Neural crest cell (in vitro differentiated cells): Measurements from ENCODE around the gene KRT12. TPM values are rescaled to one million over a fixed set of nuclear protein-coding genes. Genes with fewer than 3 reads are reported as not detected.

Experiments used
- DNase-seq: peaks from one replicate; pipeline ENCODE4 v3.0.0; 2021; ENCODE audit warnings: low read depth, mixed read lengths, low spot score
- H3K27ac Mint-ChIP-seq: one replicate; pipeline ENCODE4 v1.8.0; 2021; ENCODE audit warnings: mild to moderate bottlenecking, mixed read lengths; ENCODE audit not compliant: unreplicated experiment
- H3K27me3 Mint-ChIP-seq: 2 replicates; pipeline ENCODE4 v1.8.0; 2021; ENCODE audit warnings: low read depth, mild to moderate bottlenecking, mixed read lengths
- H3K36me3 Mint-ChIP-seq: 2 replicates; pipeline ENCODE4 v1.8.0; 2021; ENCODE audit warnings: low read depth, mild to moderate bottlenecking, mixed read lengths
- H3K4me1 Mint-ChIP-seq: 2 replicates; pipeline ENCODE4 v1.8.0; 2021; ENCODE audit warnings: mixed read lengths
- H3K4me3 Mint-ChIP-seq: one replicate; pipeline ENCODE4 v1.8.0; 2021; ENCODE audit warnings: mild to moderate bottlenecking, mixed read lengths
- H3K9me3 Mint-ChIP-seq: 2 replicates; pipeline ENCODE4 v1.8.0; 2021; ENCODE audit warnings: mixed read lengths
- CTCF ChIP-seq: fragments of 200-600 bp; sonication (generic); conservative IDR thresholded peaks from 2 replicates; pipeline ENCODE4 v1.5.0; 2021; ENCODE audit warnings: antibody characterized with exemption, mild to moderate bottlenecking
- total RNA-seq: library from RNA; stranded (reverse); gene quantifications from 2 replicates; pipeline ENCODE4 v1.2.1, GENCODE V29; 2021

Gene KRT12
- total RNA-seq, 1 donor from 2014 or later = not detected

DNA sequence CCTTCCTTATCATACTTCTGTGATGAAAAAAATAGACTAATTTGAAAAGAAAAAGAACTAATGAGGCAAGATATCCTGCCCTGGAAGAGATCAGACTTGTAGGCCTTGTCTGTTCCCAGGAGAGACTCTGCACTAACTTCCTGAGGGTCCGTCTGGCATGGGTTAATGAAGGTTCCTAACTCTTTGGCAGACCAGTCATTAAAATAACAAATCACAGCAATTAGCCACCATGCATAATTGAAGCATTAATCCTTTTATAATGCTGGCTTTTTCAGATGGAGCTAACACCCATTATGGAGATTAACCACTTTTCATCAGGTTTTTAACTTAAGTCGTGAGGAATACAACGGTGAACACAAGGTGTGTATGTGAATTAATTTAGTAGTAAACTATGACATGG lies 34.2 kb downstream of the KRT12 start:
- no peak overlapping the region for H3K27ac Mint-ChIP-seq
- H3K36me3 Mint-ChIP-seq = peaks cover 2% of the 10 kb centered on the region
- H3K27me3 Mint-ChIP-seq = peaks cover 3% of the 10 kb centered on the region
- no peak overlapping the region for H3K4me3 Mint-ChIP-seq
- TF ChIP-seq CTCF = no peak
- DNase-seq = no peak
- H3K4me1 Mint-ChIP-seq = no peaks in the 10 kb centered on the region
- H3K9me3 Mint-ChIP-seq = peaks cover 4% of the 10 kb centered on the region

DNA sequence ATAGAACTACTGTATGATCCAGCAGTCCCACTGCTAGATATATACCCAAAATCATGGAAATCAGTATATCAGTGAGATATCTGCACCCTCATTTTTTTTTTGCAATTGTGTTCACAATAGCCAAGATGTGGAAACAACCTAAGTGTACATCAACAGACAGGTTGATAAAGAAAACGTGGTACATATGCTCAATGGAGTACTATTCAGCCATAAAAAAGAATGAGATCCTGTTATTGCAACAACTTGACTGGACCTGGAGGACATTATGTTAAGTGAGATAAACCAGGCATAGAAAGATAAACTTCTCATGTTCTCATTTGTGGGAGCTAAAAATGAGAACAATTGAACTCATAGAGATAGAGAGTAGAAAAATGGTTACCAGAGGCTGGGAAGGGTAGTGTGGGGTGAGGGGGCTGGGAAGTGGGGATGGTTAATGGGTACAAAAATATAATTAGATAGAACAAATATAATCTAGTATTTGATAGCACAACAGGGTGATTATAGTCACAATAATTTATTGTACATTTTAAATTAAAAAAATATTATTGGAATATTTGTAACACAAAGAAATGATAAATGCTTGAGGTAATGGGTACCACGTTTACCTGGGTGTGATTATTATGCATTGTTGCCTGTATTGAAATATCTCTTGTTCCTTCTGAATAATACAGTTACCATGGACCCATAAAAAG lies 36.8 kb downstream of the KRT12 start:
- Mint-ChIP-seq H3K4me3 (no peak overlapping the region), H3K27me3 (peaks cover 28% of the 10 kb centered on the region), H3K27ac (no peak overlapping the region), H3K36me3 (peaks cover 5% of the 10 kb centered on the region), H3K9me3 (peaks cover 4% of the 10 kb centered on the region), H3K4me1 (no peaks in the 10 kb centered on the region)
- DNase-seq = no peak
- TF ChIP-seq CTCF = no peak

DNA sequence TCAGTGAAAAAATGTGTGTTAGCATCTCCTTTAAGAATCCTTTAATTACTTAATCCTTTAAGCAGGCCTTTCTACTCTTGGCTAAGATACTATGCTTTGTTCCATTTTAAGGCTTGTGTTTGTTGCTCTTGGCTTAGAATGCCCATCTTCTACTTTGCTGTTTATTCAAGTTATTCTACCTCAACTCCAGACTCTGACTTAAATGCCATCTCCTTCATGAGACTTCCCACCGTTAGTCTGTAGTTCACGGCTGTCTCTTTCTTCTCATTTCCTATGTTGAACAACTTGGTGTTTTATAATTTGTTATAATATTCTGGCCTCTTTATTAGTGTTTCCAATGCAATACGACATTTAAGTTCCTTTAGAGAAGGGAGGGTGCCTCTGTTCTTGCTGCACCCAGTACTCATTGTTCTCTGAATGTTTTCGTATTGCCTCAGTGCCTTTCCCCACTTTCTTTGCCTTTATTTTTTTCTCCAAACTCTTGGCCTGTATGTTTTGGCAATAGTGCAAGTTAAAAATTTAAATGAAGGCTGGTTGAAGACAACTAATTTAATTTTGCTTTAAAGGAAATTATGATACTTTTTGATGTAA lies 38.5 kb downstream of the KRT12 start:
- Mint-ChIP-seq H3K4me1 (no peaks in the 10 kb centered on the region), H3K27ac (no peak overlapping the region), H3K4me3 (no peak overlapping the region), H3K9me3 (peaks cover 4% of the 10 kb centered on the region), H3K27me3 (peaks cover 39% of the 10 kb centered on the region), H3K36me3 (peaks cover 3% of the 10 kb centered on the region)
- no peak for TF ChIP-seq CTCF
- DNase-seq = no peak

- peaks cover 4% of the 10 kb centered on the region for H3K9me3 Mint-ChIP-seq
- no peak for DNase-seq
- TF ChIP-seq CTCF = no peak
- H3K4me1 Mint-ChIP-seq = no peaks in the 10 kb centered on the region
- no peak overlapping the region for H3K4me3 Mint-ChIP-seq
- H3K27me3 Mint-ChIP-seq = peaks cover 41% of the 10 kb centered on the region
- H3K27ac Mint-ChIP-seq = no peak overlapping the region
- peaks cover 3% of the 10 kb centered on the region for H3K36me3 Mint-ChIP-seq
Observed at GRCh38 chr17:40827746-40828453, 39.1 kb downstream of the KRT12 start.

DNA sequence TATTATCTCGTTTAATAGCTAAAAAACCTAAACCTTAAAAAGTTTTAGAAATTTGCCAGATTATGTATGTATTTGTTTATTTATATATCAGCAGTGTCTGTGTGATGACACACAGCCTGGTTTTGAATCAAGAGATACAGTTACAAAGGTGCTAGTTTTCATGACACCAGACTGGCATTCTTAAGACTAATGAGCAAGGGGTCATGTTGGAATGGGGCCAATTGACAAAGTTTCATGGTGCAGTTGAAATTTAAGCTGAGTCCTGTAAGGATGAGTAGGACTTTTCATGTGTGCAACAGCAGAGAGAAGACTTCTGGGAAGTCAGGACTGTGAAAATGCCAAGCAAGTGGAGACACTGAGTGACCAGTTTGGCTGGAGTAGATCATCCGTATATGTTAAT lies 41.4 kb downstream of the KRT12 start:
- Mint-ChIP-seq H3K27me3 (peaks cover 52% of the 10 kb centered on the region), H3K9me3 (peaks cover 4% of the 10 kb centered on the region), H3K36me3 (peaks cover 6% of the 10 kb centered on the region), H3K4me1 (no peaks in the 10 kb centered on the region), H3K27ac (no peak overlapping the region), H3K4me3 (no peak overlapping the region)
- TF ChIP-seq CTCF = no peak
- no peak for DNase-seq
